22Rv1 (cell line): ENCODE measurements around the gene ZBTB7C.

ENCODE experiments used
- ZFX ChIP-seq: fragments of 450-650 bp; IDR thresholded peaks from 2 replicates; pipeline ENCODE4 v1.6.1; 2017; ENCODE audit warnings: antibody characterized with exemption, borderline replicate concordance
- TF ChIP-seq, protein P1 (sequence below): fragments of 450-650 bp; IDR thresholded peaks from 2 replicates; pipeline ENCODE4 v1.5.1; 2017; ENCODE audit warnings: mild to moderate bottlenecking

DNA sequence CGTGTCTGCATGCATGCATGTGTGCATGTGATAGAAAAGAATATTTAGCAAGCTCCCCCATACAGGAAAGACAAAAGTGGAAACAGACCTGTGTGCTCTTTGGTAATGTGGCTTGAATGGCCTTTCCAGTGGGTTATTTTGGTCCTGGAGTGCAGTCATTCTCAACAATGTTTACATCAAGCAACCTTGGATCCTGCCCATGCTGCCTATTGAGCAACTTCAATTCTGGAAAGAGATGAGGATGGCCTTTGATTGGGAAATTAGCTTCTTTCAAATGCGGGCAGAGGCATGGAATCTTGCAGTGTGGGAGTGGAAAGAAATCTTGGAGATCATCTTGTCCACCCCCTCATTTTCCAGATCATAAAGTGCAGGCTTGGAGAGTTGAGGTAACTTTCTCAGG is 391.5 kb downstream of the ZBTB7C start:
- TF ChIP-seq, protein P1, sequence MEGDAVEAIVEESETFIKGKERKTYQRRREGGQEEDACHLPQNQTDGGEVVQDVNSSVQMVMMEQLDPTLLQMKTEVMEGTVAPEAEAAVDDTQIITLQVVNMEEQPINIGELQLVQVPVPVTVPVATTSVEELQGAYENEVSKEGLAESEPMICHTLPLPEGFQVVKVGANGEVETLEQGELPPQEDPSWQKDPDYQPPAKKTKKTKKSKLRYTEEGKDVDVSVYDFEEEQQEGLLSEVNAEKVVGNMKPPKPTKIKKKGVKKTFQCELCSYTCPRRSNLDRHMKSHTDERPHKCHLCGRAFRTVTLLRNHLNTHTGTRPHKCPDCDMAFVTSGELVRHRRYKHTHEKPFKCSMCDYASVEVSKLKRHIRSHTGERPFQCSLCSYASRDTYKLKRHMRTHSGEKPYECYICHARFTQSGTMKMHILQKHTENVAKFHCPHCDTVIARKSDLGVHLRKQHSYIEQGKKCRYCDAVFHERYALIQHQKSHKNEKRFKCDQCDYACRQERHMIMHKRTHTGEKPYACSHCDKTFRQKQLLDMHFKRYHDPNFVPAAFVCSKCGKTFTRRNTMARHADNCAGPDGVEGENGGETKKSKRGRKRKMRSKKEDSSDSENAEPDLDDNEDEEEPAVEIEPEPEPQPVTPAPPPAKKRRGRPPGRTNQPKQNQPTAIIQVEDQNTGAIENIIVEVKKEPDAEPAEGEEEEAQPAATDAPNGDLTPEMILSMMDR = no peak
- no peak for TF ChIP-seq ZFX
